NCI-H2196 treated with DMSO at 0.1 percent for 48 hours (cell line): ENCODE measurements around the gene PCSK1.
"Not testable (repeated sequence)": the region's sequence is repeated elsewhere in the genome, so short reads cannot be mapped to it uniquely, and the experiment has no call there.

ENCODE experiments used
- DNase-seq: peaks from one replicate; lab custom pipeline; 2025; ENCODE audit not compliant: unreplicated experiment; lab: John Stamatoyannopoulos, UW

Gene PCSK1

DNA sequence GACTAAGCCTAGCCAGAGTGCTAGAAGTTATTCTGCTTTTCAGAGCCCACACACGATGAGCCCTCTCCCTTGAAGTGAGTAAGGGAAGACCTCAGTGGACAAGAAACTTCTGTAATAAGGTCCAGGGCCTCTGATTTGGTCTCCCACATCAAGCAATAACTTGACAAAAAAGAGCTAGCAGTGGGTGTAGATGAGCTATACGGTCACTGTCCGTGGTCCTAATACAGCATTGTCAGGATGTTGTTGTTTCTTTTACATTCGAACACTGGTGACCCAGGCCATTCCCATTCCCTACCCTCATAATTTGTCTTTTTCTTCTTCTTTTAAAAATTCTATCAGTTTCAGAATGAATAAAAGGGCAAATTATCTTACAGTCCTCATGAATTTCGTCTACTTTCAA lies 5.2 kb downstream of the PCSK1 start:
- DNase-seq, result no peak

DNA sequence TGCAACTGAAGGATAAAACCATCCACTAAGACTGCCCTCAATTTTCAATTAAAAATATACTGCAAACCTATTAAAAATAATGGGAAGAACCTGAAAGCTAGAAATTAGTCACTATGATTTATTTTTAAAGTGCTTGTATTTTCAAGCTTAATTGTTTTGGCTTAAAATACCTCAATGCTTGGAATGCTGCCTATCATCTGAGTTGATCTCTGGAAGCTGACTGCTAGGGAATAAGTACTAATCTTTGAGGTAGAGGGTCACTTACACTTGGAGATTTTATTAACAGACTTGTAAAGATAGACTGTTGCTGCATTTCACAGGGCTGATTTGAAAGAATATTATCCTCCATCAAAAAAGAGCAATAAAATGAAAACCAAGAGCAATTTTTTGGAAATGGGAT lies 6.2 kb downstream of the PCSK1 start:
- no peak for DNase-seq

GRCh38 chr5:96425443-96425842 lies 7.6 kb downstream of the PCSK1 start:
- no peak for DNase-seq

GRCh38 chr5:96415897-96416296 lies 17.2 kb downstream of the PCSK1 start:
- DNase-seq, result no peak

DNA sequence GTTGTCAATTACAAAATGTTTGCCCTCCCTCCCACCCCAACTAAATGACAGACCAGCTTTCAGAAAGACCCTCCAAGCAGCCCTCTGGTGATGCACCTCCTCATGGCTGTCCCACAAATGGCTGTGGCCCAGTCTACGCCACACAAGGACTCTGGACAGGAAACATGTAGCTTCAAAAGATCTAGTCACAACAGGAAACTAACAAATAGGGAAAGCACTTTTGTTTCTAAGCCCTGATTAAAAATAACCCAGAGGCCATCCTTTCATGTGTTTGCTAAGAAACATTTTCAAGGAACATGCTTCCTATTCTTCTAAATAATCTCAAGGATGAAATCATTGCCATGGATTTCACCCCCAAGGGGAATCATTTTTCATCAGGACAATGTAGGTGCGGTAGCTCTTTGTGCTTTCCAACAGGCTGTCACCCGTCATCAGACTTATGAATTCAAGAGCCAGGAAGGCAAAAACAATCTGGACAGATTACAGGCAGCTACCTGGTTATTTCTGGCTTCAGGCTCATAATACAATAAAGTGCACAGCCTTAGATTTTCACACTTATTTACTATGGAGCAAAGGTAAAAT lies 20.1 kb downstream of the PCSK1 start:
- no peak for DNase-seq

DNA sequence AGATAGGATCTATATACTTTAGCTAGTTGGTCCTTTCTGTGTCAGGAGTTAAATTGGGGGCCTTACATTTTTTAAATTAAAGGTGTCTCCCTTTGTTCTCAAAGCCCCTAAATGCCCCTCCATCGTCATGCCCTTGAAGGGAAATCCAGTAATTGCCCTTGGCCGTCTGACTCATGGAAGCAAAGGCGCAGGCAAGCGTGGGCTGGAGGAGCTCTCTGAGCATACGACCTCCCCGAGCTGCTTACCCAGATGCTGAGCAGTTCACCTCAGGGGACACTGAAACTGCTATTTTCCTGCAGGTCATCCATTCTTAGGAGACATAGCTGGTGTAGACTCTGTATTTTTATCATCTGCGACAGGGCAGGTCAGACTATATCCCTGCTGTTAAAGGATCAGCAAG lies 23.0 kb downstream of the PCSK1 start:
- DNase-seq, result no peak

DNA sequence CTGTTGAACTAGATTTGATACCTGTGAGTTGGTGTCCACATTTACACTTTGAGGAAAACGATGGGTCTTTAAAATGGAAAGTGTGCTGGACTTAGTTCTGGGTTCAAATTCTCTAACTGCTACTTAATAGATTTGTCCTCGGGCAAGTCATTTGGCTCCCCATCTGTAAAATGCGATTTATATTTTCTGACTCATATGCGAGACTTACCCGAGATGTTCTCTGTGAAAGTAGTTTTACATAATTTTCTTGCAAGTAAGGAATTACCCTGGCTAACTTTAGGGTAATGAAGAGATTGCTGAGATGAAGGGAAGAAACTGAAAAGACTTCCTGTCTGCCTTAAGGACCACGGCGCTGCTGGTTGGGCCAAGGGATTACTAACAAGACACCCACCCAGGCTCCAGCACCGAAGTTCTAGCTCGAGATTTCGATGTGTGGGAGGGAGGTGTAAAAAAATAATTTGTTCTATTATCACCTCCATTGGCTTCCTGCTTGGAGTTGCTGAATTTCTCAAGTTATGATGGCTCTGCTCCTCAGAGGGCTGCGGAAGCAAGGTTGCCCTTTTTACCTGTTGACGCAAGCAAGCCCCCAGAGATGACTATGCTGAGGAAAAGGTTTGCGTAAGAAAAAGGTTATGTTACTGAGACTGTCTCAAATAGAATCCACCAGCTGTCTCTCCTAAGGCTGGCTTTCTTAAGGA lies 24.1 kb downstream of the PCSK1 start:
- no peak for DNase-seq

GRCh38 chr5:96408210-96408777 lies 24.8 kb downstream of the PCSK1 start:
- no peak for DNase-seq

GRCh38 chr5:96407436-96407835 lies 25.6 kb downstream of the PCSK1 start:
- DNase-seq, result no peak

DNA sequence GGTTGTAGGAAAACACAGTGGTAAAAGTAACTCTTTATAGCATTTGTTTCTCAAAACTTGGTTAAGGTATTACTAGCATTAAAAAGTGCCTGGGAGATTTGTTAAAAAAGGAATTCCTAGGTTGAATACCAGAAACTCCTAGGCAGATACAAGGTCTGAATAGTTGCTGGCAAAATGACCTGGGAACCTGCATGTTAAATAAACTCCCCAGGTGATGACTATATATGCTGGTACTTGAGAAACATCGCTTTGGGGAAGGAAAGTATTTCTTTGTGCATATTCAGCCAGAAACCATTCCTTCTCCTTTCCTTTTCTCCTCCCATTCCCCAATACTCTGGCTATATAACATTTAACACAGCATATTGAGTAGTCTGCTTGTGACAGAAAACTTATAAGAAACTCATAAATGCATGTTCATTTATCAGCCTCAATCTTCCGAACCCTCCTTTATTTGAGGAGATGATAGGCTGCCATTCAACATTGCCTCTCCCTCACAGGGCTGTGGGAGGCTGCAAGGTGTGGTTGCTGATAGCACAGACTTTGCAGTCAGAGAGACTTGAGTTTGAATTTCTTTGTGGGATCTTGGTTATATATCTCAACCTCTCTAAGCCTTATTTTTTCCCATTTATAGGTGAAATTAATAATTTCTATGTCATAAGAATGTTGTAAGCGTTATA lies 28.7 kb downstream of the PCSK1 start:
- no peak for DNase-seq

DNA sequence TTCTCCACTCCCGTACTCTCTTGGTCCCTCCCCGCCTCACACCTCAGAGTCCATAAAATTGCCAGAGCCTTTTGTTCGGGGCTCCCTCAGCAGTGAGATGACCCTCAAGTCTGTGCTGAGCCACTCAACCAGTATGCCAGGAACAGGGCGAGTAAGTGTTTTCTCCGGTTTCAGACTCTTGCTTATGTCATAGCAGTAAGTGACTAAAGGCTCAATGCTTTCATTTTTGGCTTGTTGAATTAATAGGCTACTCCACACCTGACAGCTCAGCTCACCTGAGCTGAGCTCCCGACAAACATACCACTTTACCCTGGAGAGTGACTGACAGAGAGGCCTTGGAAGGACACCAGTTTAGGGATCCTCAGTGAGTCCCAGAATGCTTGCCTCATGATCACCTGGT lies 30.5 kb downstream of the PCSK1 start:
- DNase-seq, result no peak

- no peak for DNase-seq
Observed at GRCh38 chr5:96396878-96397277, 36.2 kb downstream of the PCSK1 start.

- DNase-seq, result not testable (repeated sequence)
Observed at GRCh38 chr5:96395295-96395694, 37.8 kb downstream of the PCSK1 start.

DNA sequence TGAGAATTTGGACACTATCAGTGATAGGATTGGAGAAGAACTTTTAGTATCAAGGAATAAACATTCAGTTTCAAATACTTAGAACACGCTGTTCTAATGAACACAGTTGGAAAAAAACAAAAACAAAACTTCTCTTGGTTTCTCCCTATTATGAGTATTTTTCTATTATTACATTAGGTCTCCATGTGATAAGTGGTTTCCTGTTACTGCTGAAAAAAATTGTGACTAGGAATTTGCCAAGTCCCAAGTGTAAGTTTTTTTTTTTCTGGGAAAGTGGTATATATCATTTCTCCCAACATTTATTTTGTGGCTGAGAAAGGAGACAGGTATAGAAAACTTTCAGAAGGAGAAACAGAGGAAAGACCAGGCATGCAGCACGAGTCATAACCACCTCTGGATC lies 41.1 kb downstream of the PCSK1 start:
- no peak for DNase-seq

DNA sequence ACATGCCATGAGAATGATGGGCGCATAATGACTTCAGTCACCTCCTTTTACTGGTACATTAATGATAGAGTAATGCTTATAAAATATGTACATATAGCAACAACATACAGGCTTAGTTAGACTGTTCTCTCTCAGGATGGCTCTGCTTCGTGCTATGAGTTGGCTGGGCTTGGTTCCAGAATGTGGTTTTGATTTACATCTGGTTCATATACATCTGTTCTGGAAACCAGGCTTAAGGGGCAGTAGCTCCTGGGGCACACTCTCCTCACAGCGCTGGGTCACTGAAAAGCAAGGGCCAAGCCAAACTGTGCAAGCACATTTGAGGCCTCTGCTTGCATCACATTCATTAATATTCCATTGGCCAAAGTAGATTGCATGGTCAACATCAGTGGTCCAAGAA lies 44.9 kb downstream of the PCSK1 start:
- DNase-seq, result no peak

DNA sequence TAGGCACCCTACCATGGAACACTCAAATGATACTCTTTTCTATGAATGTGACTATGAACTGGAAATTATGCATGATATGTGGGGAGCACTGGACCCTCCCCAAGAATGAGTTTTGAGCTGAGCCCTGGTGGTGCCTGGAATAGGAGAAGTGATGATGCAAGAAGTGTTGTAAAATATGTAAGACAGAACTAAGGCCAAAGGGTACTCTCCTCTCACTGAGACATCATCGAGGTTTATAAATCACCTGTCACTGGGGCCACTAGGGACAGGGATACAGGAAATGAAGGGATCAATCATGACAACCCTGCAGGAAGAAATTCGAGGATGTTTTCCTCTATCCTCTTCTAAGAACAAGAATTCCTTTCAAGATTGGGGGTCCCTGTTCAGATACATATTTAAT lies 45.4 kb downstream of the PCSK1 start:
- DNase-seq, result no peak

DNA sequence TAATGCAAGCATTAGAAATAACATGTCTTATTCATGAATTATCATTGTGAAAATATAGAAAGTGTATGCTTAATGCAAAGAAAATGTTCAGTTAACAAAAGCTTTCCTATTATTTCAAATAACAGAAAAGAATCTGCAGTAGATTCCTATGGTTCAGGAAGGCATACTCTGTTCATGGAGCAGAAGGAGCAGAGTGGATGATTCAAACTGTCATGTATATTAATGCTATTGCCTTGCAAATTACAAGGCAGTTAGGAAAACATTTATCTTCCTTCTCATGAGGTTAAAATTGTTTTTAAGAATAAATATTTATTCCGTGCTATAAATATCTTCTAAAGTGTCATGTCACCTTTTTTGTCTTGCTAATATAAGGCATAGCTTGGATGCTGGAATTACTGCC lies 47.5 kb downstream of the PCSK1 start:
- no peak for DNase-seq

GRCh38 chr5:96384353-96384752 lies 48.7 kb downstream of the PCSK1 start:
- peak; percentile 6 for DNase-seq

- DNase-seq, result peak; percentile 3
Observed at GRCh38 chr5:96381526-96381925, 51.5 kb downstream of the PCSK1 start.

DNA sequence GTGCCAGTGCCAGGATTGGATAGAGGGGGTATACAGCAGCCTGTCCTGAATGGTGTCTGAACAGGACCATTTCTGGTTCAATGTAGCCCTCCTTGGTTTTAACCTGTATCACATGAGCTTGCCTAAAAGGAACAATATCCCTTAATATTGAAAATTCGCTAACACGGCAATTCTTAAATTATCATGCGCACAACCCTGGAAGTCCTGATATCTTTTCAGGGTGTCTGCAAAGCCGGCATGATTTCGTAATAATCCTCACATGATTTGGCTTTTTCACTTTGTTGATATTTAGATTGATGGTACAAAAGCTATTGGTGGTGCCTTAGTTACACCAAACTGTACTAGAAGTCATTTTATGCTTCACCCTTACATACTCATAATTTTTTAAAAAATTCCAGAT lies 53.2 kb downstream of the PCSK1 start:
- DNase-seq, result no peak

DNA sequence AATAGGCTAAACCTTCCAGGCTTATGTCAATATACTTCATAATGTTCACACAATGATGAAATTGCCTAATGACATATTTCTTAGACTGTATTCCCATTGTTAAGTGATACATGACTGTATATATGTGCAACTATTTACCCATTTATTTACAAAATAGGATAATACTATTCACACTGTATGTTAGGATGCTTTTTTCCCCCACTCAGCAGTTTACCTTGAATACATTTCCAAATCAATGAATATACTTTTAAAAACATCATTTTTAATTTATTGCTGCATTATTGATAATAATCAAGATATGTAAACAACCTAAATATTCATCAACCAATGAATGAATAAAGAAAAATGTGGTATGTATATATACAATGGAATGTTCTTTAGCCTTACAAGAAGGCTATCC lies 55.5 kb downstream of the PCSK1 start:
- no peak for DNase-seq

DNA sequence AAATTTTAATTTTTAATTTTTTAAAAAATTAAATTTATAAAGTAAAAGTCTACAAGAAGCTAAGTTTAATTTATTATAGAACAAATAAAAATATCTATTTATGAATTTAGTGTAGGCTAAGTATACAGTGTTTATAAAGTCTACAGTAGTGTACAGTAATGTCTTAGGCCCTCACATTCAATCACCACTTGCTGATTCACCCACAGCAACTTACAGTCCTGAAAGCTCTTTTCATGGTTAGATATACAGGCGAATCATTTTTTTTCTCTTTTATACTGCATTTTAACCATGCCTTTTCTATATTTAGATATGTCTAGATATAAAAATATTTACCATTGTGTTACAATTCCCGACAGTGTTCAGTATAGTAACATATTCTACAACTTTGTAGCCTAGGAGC lies 55.9 kb downstream of the PCSK1 start:
- DNase-seq, result no peak
